H9 (cell line): ENCODE data around the gene KCNMB2. TPM values are rescaled to one million over a fixed set of nuclear protein-coding genes. Genes with fewer than 3 reads are reported as not detected.

Source experiments
- DNase-seq: peaks from one replicate; pipeline ENCODE4 v3.0.0-alpha.2; 2017
- H2AFZ ChIP-seq: one replicate; pipeline ENCODE4 v1.6.1; 2013; ENCODE audit warnings: mild to moderate bottlenecking, low read length, control low read depth, moderate library complexity
- H2AK5ac ChIP-seq: 2 replicates; pipeline ENCODE4 v1.6.1; 2013; ENCODE audit warnings: low read length, control low read depth, mixed read lengths; ENCODE audit not compliant: insufficient read length
- H2BK120ac ChIP-seq: one replicate; pipeline ENCODE4 v1.6.1; 2013; ENCODE audit warnings: low read depth, mild to moderate bottlenecking, low read length, control low read depth, inconsistent platforms; ENCODE audit not compliant: poor library complexity, severe bottlenecking
- H2BK12ac ChIP-seq: 2 replicates; pipeline ENCODE4 v1.6.1; 2013; ENCODE audit warnings: low read length, control low read depth, mixed read lengths, low read depth; ENCODE audit not compliant: insufficient read length
- H2BK15ac ChIP-seq: 2 replicates; pipeline ENCODE4 v1.6.1; 2013; ENCODE audit warnings: low read depth, low read length, control low read depth
- H2BK20ac ChIP-seq: one replicate; pipeline ENCODE4 v1.6.1; 2013; ENCODE audit warnings: low read depth, mild to moderate bottlenecking, low read length, control low read depth, inconsistent platforms; ENCODE audit not compliant: poor library complexity, severe bottlenecking
- H2BK5ac ChIP-seq: 2 replicates; pipeline ENCODE4 v1.6.1; 2013; ENCODE audit warnings: low read length, control low read depth, mixed read lengths; ENCODE audit not compliant: insufficient read length
- H3K14ac ChIP-seq: 2 replicates; pipeline ENCODE4 v1.6.1; 2013; ENCODE audit warnings: low read length, control low read depth; ENCODE audit not compliant: insufficient read depth
- H3K18ac ChIP-seq: 2 replicates; pipeline ENCODE4 v1.6.1; 2013; ENCODE audit warnings: low read depth, mild to moderate bottlenecking, mixed read lengths, low read length, control low read depth; ENCODE audit not compliant: insufficient read length
- H3K23ac ChIP-seq: 2 replicates; pipeline ENCODE4 v1.6.1; 2013; ENCODE audit warnings: low read length, control low read depth, mixed read lengths, low read depth; ENCODE audit not compliant: insufficient read length
- H3K23me2 ChIP-seq: 2 replicates; pipeline ENCODE4 v1.6.1; 2013; ENCODE audit warnings: low read depth, mild to moderate bottlenecking, mixed read lengths, low read length, control low read depth; ENCODE audit not compliant: insufficient read length, poor library complexity, severe bottlenecking
- H3K27ac ChIP-seq: 2 replicates; pipeline ENCODE4 v1.5.1; 2013; ENCODE audit warnings: low read length, control low read depth, mixed read lengths, low read depth; ENCODE audit not compliant: insufficient read length
- H3K27me3 ChIP-seq: 2 replicates; pipeline ENCODE4 v1.6.1; 2013; ENCODE audit warnings: low read length, control low read depth, inconsistent platforms; ENCODE audit not compliant: insufficient read depth
- H3K4ac ChIP-seq: 2 replicates; pipeline ENCODE4 v1.6.1; 2013; ENCODE audit warnings: low read depth, mild to moderate bottlenecking, control low read depth, inconsistent platforms, low read length, moderate library complexity
- H3K4me1 ChIP-seq: 2 replicates; pipeline ENCODE4 v1.6.1; 2013; ENCODE audit warnings: low read length, control low read depth, inconsistent platforms; ENCODE audit not compliant: insufficient read depth
- H3K4me2 ChIP-seq: 2 replicates; pipeline ENCODE4 v1.6.1; 2013; ENCODE audit warnings: low read length, control low read depth, mixed read lengths; ENCODE audit not compliant: insufficient read length, insufficient read depth
- H3K56ac ChIP-seq: 2 replicates; pipeline ENCODE4 v1.6.1; 2013; ENCODE audit warnings: low read depth, mild to moderate bottlenecking, mixed read lengths, low read length, control low read depth; ENCODE audit not compliant: insufficient read length
- H3K79me1 ChIP-seq: 2 replicates; pipeline ENCODE4 v1.6.1; 2013; ENCODE audit warnings: low read depth, mild to moderate bottlenecking, moderate library complexity, low read length, control low read depth, inconsistent platforms; ENCODE audit not compliant: insufficient read depth, poor library complexity, severe bottlenecking
- H3K79me2 ChIP-seq: 2 replicates; pipeline ENCODE4 v1.6.1; 2013; ENCODE audit warnings: low read length, control low read depth, inconsistent platforms; ENCODE audit not compliant: insufficient read depth
- H3K9ac ChIP-seq: 2 replicates; pipeline ENCODE4 v1.6.1; 2013; ENCODE audit warnings: low read length, control low read depth, mixed read lengths; ENCODE audit not compliant: insufficient read length; ENCODE audit errors: extremely low read depth
- H3K9me3 ChIP-seq: one replicate; pipeline ENCODE4 v1.6.1; 2013; ENCODE audit warnings: low read depth, low read length, inconsistent platforms; ENCODE audit not compliant: control insufficient read depth
- H3T11ph ChIP-seq: one replicate; pipeline ENCODE4 v1.6.1; 2013; ENCODE audit warnings: mild to moderate bottlenecking, low read length, control low read depth, inconsistent platforms
- H4K20me1 ChIP-seq: one replicate; pipeline ENCODE4 v1.6.1; 2013; ENCODE audit not compliant: control insufficient read depth, insufficient read length, insufficient read depth
- H4K5ac ChIP-seq: 2 replicates; pipeline ENCODE4 v1.6.1; 2013; ENCODE audit warnings: low read depth, mild to moderate bottlenecking, mixed read lengths, low read length, control low read depth; ENCODE audit not compliant: insufficient read length
- H4K8ac ChIP-seq: replicated peaks from 2 replicates; pipeline ENCODE4 v1.6.1; 2013; ENCODE audit warnings: low read length, control low read depth, mixed read lengths, low read depth; ENCODE audit not compliant: insufficient read length
- H4K91ac ChIP-seq: 2 replicates; pipeline ENCODE4 v1.6.1; 2013; ENCODE audit warnings: low read depth, mild to moderate bottlenecking, moderate library complexity, mixed read lengths, low read length, control low read depth; ENCODE audit not compliant: insufficient read length
- H3K27ac Mint-ChIP-seq, 3 experiments: 2 replicates in 2 of 3; 3 replicates in 1 of 3; pipeline ENCODE4 v1.8.0; 2020 to 2021; ENCODE audit warnings: mixed read lengths in 3 of 3, mild to moderate bottlenecking in 1 of 3, moderate library complexity in 1 of 3
- H3K27me3 Mint-ChIP-seq: 2 replicates; pipeline ENCODE4 v1.8.0; 2021; ENCODE audit warnings: low read depth, mild to moderate bottlenecking, moderate library complexity, mixed read lengths
- H3K36me3 Mint-ChIP-seq, 3 experiments: 2 replicates in 2 of 3; 3 replicates in 1 of 3; pipeline ENCODE4 v1.8.0; 2020 to 2021; ENCODE audit warnings: low read depth in 3 of 3, mixed read lengths in 3 of 3; ENCODE audit not compliant: insufficient read depth in 1 of 3
- H3K4me1 Mint-ChIP-seq, 2 experiments: 2 replicates each; pipeline ENCODE4 v1.8.0; 2020; ENCODE audit warnings: mixed read lengths in 2 of 2
- H3K4me3 Mint-ChIP-seq, 2 experiments: 2 replicates in 1 of 2; 3 replicates in 1 of 2; pipeline ENCODE4 v1.8.0; 2020 to 2021; ENCODE audit warnings: mild to moderate bottlenecking in 2 of 2, mixed read lengths in 2 of 2, moderate library complexity in 1 of 2
- H3K9me3 Mint-ChIP-seq, 2 experiments: 2 replicates in 1 of 2; 3 replicates in 1 of 2; pipeline ENCODE4 v1.8.0; 2020; ENCODE audit warnings: mild to moderate bottlenecking in 2 of 2, mixed read lengths in 2 of 2, moderate library complexity in 1 of 2
- WGBS: extraction: QIAGEN DNeasy Blood & Tissue Kit; methylation state at CpG from one replicate; pipeline ENCODE4 v1.1.7; 2013; ENCODE audit warnings: missing lambda C conversion rate, low lambda C conversion rate, mixed read lengths; ENCODE audit not compliant: insufficient read length; ENCODE audit errors: extremely low coverage; 5-methylcytosine and 5-hydroxymethylcytosine counted together
- total RNA-seq: library from RNA; stranded (reverse); gene quantifications from 2 replicates; pipeline ENCODE4 v1.2.1, GENCODE V29; 2021
- TF ChIP-seq, protein P1 (sequence below): fragments of 200-600 bp; sonication (generic); conservative IDR thresholded peaks from 3 replicates; pipeline ENCODE4 v1.8.0; 2021; ENCODE audit warnings: antibody characterized with exemption, mild to moderate bottlenecking

The KCNMB2 gene
- total RNA-seq, 1 experiment from 2014 or later, result not detected

DNA sequence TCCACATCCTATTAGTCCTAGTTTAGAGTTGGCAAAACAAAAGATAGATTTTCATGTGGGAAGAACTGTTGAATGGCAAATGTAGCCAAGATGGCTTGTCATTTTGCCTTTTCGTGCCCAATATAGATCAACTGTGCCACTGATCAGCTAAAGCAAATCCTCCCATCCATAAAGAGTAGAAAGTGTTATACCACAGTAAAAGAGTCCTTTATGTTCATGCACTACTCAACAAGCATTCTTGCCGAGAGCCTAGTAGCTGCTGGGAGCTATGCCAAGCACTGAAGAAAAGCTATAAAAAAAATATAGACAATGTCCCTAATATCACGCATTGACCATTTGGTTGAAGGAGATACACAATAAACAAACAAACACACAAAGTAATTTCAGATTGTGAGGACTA lies 225.2 kb downstream of the KCNMB2 start:
- no peak overlapping the region for H3K18ac ChIP-seq
- H3K79me1 ChIP-seq, result no peaks in the 10 kb centered on the region
- no peak overlapping the region for H3K4me2 ChIP-seq
- no peak overlapping the region for H2BK15ac ChIP-seq
- no peak overlapping the region for H3K4me3 Mint-ChIP-seq
- H4K8ac ChIP-seq, result no peak overlapping the region
- no peaks in the 10 kb centered on the region for H3K36me3 Mint-ChIP-seq
- H3K27ac ChIP-seq, result no peak overlapping the region
- H3K23me2 ChIP-seq, result no peaks in the 10 kb centered on the region
- H3K9me3 ChIP-seq, result no peaks in the 10 kb centered on the region
- H3K27me3 ChIP-seq, result no peaks in the 10 kb centered on the region
- H2BK12ac ChIP-seq, result no peak overlapping the region
- no peak overlapping the region for H3K14ac ChIP-seq
- TF ChIP-seq, protein P1, sequence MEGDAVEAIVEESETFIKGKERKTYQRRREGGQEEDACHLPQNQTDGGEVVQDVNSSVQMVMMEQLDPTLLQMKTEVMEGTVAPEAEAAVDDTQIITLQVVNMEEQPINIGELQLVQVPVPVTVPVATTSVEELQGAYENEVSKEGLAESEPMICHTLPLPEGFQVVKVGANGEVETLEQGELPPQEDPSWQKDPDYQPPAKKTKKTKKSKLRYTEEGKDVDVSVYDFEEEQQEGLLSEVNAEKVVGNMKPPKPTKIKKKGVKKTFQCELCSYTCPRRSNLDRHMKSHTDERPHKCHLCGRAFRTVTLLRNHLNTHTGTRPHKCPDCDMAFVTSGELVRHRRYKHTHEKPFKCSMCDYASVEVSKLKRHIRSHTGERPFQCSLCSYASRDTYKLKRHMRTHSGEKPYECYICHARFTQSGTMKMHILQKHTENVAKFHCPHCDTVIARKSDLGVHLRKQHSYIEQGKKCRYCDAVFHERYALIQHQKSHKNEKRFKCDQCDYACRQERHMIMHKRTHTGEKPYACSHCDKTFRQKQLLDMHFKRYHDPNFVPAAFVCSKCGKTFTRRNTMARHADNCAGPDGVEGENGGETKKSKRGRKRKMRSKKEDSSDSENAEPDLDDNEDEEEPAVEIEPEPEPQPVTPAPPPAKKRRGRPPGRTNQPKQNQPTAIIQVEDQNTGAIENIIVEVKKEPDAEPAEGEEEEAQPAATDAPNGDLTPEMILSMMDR, result no peak
- WGBS, result no CpG with 5 or more reads among the region's 3 CpGs
- no peaks in the 10 kb centered on the region for H3K4me1 Mint-ChIP-seq
- no peak overlapping the region for H2AFZ ChIP-seq
- no peak overlapping the region for H3T11ph ChIP-seq
- H2BK5ac ChIP-seq, result no peak overlapping the region
- H3K23ac ChIP-seq, result no peak overlapping the region
- no peak overlapping the region for H2AK5ac ChIP-seq
- H2BK120ac ChIP-seq, result no peak overlapping the region
- H3K9me3 Mint-ChIP-seq, result no peaks in the 10 kb centered on the region
- no peaks in the 10 kb centered on the region for H3K79me2 ChIP-seq
- no peak overlapping the region for H4K91ac ChIP-seq
- H3K4me1 ChIP-seq, result no peaks in the 10 kb centered on the region
- no peak overlapping the region for H3K27ac Mint-ChIP-seq
- no peak overlapping the region for H3K56ac ChIP-seq
- H4K5ac ChIP-seq, result no peak overlapping the region
- no peak overlapping the region for H3K4ac ChIP-seq
- no peaks in the 10 kb centered on the region for H4K20me1 ChIP-seq
- no peak overlapping the region for H2BK20ac ChIP-seq
- no peak for DNase-seq
- no peaks in the 10 kb centered on the region for H3K27me3 Mint-ChIP-seq
- no peak overlapping the region for H3K9ac ChIP-seq
